Measurements from ENCODE around the gene MET.
"Not testable (repeated sequence)": the region's sequence is repeated elsewhere in the genome, so short reads cannot be mapped to it uniquely, and the experiment has no call there.

The MET gene

GRCh38 chr7:116757283-116757682 is 85.3 kb downstream of the MET start:
- no peak for DNase-seq

- DNase-seq: not testable (repeated sequence)
These were observed 87.6 kb downstream of the MET start for GRCh38 chr7:116759642-116760041.

- DNase-seq: no peak
These were observed 91.0 kb downstream of the MET start for GRCh38 chr7:116762971-116763370.

- DNase-seq: no peak
These were observed 91.7 kb downstream of the MET start for GRCh38 chr7:116763647-116764046.

- DNase-seq: no peak
These were observed 94.9 kb downstream of the MET start for GRCh38 chr7:116766881-116767280.

- no peak for DNase-seq
These were observed 97.5 kb downstream of the MET start for GRCh38 chr7:116769546-116769945.

GRCh38 chr7:116770941-116771340 is 98.9 kb downstream of the MET start:
- DNase-seq: no peak

GRCh38 chr7:116771640-116772039 is 99.6 kb downstream of the MET start:
- no peak for DNase-seq

GRCh38 chr7:116772423-116772863 is 100.4 kb downstream of the MET start:
- DNase-seq: no peak

GRCh38 chr7:116772926-116773749 is 101.1 kb downstream of the MET start:
- DNase-seq: no peak

GRCh38 chr7:116776046-116776445 is 104.0 kb downstream of the MET start:
- no peak for DNase-seq

GRCh38 chr7:116776610-116777289 is 104.8 kb downstream of the MET start:
- no peak for DNase-seq

GRCh38 chr7:116777651-116778281 is 105.8 kb downstream of the MET start:
- DNase-seq: no peak

- no peak for DNase-seq
These were observed 107.2 kb downstream of the MET start for GRCh38 chr7:116779216-116779615.

- DNase-seq: no peak
These were observed 107.9 kb downstream of the MET start for GRCh38 chr7:116779931-116780330.

GRCh38 chr7:116780521-116780920 is 108.5 kb downstream of the MET start:
- DNase-seq: no peak

GRCh38 chr7:116780966-116781365 is 109.0 kb downstream of the MET start:
- no peak for DNase-seq

- DNase-seq: no peak
These were observed 109.6 kb downstream of the MET start for GRCh38 chr7:116781584-116781983.

- DNase-seq: no peak
These were observed 110.2 kb downstream of the MET start for GRCh38 chr7:116782177-116782711.

GRCh38 chr7:116783666-116784318 is 111.8 kb downstream of the MET start:
- DNase-seq: no peak

GRCh38 chr7:116784647-116785046 is 112.7 kb downstream of the MET start:
- no peak for DNase-seq

- DNase-seq: no peak
These were observed 113.8 kb downstream of the MET start for GRCh38 chr7:116785843-116786242.

All from activated CD4-positive, alpha-beta T cell treated with anti-CD3 and anti-CD28 coated beads for 4 hours (primary cell).